ENCODE measurements around the gene KIRREL3. TPM values are rescaled to one million over a fixed set of nuclear protein-coding genes. Genes with fewer than 3 reads are reported as not detected.

KIRREL3 gene
- polyA plus RNA-seq, 1 experiment: 2.3 TPM

DNA sequence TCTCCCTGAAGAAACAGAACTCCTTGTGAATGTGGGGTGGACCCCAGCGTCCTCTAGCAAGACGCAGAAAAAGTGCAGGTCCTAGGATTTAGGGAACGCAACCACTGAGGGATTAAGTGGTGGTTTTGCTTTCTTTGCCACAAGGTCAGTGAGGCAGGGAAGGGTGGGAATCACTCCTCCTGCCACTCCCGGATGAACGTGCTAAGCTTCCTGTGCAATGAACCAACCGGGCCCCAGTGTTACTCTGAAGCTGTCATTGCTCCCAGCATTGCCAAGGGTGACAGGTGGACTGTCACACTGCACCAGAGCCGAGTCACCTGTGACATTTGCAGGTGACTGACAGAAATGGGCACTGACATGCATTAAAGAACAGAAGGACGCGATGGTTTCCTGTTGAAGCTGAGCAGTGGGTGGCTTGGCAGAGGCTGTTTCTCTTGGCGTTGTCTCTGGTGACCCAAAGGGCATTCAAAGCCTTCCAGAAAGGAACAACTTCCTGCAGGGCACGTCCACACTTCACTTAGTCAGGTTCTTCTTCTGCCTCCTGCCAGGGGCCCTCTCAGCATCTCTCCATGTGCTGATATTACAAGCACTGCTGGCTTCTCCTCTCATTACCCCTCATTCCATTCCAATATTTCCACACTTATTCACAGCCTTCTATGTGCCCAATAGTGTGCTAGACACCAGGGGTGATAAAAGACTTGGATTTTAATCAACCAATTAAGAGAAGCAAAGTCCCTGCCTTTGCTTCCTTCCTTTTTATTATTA, 9.7 kb downstream of the KIRREL3 start:
- no peak for DNase-seq (ENCODE audit: low read depth, low spot score)
- CTCF ChIA-PET: interaction anchor here (0.6 to 6.8 kb wide), 65 partner anchors 9 to 1110 kb away, joined by 3 to 184 read pairs (median 5); partner anchors contain the start of gene KIRREL3

DNA sequence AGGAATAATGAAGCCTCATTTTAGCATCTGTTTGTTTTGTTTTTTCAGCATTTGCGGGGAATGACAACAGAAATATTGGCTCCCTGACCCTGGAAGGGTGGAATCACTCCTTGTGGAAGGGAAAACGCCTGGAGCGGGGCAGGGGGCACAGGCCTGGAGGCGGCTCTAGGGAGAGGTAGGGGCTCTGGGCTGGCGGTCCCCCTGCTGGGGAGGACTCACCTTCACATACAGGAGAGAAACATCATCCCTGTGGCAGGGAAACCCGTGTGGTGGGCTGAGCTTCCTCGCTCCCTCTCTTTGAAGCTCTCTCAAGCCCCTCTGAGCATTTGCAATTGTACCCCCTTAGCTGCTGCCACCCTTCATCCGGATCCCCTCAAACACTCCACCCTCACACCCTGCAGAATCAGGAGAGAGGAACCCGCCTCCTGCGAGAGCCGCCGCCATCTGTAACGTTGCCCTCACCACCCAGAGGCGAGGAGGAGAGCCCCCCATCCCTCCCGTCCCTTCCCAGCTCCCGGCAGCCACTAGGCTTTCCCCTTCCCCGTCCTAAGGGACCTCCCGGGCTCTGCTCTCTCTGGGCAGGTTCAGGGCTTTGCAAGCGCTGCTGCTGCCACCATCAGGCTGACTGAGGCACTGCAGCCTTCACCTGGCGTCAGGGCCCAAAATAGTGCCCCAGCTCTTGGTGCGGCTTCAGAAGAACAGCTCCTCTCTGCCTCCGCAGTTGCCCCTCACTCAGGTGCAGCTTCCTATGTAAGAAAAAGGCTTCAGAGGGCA, 10.4 kb downstream of the KIRREL3 start:
- POLR2A ChIA-PET: interaction anchor here (1.3 kb wide), 1 partner anchor 10 kb away, joined by 3 read pairs; the partner anchor contains the start of gene KIRREL3
- CTCF ChIA-PET: interaction anchor here (0.5 to 6.8 kb wide), 73 partner anchors 8 to 1109 kb away, joined by 3 to 184 read pairs (median 5); partner anchors contain the start of gene KIRREL3
- peak; percentile 46 for DNase-seq (ENCODE audit: low read depth, low spot score)

More for the DNA sequence above, 9.7 kb downstream of the KIRREL3 start:
- TF ChIP-seq, protein P1, sequence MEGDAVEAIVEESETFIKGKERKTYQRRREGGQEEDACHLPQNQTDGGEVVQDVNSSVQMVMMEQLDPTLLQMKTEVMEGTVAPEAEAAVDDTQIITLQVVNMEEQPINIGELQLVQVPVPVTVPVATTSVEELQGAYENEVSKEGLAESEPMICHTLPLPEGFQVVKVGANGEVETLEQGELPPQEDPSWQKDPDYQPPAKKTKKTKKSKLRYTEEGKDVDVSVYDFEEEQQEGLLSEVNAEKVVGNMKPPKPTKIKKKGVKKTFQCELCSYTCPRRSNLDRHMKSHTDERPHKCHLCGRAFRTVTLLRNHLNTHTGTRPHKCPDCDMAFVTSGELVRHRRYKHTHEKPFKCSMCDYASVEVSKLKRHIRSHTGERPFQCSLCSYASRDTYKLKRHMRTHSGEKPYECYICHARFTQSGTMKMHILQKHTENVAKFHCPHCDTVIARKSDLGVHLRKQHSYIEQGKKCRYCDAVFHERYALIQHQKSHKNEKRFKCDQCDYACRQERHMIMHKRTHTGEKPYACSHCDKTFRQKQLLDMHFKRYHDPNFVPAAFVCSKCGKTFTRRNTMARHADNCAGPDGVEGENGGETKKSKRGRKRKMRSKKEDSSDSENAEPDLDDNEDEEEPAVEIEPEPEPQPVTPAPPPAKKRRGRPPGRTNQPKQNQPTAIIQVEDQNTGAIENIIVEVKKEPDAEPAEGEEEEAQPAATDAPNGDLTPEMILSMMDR (IDR thresholded peaks at IDR 0.05; ENCODE audit: low read depth, low read length): no peak
- Histone ChIP-seq H3K27me3 (ENCODE audit: control insufficient read depth, insufficient read depth, low read length) (no peaks in the 10 kb centered on the region), H3K27ac (ENCODE audit: low read depth, low read length) (peak overlapping the region; percentile 86), H3K9me3 (ENCODE audit: control insufficient read depth, insufficient read depth, low read length) (no peaks in the 10 kb centered on the region), H3K4me3 (ENCODE audit: low read depth, low read length) (no peak overlapping the region)
- POLR2A ChIA-PET: interaction anchor here (1.3 kb wide), 1 partner anchor 10 kb away, joined by 3 read pairs; the partner anchor contains the start of gene KIRREL3

DNA sequence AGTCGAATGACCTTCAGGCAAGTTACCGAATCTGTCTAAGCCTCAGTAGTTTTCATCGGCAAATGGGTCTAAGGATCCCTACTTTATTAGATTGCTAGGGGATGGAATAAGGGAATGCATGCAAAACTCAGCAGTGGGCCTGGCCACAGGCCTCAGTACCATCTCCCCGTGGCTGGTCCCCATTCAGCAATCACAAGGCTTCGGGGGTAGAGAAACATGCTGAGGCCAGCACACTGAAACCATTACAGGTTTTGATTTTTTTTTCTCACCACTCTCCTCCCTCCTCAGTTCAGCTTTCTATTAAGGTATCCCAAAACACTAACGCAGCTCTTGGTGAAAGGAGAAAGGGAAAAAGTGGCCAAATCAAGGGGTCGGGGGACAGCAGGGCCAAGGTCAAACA, 11.9 kb downstream of the KIRREL3 start:
- TF ChIP-seq, protein P1 (IDR thresholded peaks at IDR 0.05; ENCODE audit: low read depth, low read length): no peak
- Histone ChIP-seq H3K4me3 (ENCODE audit: low read depth, low read length) (no peak overlapping the region), H3K27ac (ENCODE audit: low read depth, low read length) (no peak overlapping the region), H3K27me3 (ENCODE audit: control insufficient read depth, insufficient read depth, low read length) (no peaks in the 10 kb centered on the region), H3K9me3 (ENCODE audit: control insufficient read depth, insufficient read depth, low read length) (no peaks in the 10 kb centered on the region)
- POLR2A ChIA-PET: no interaction called here
- CTCF ChIA-PET: interaction anchor here (0.9 to 6.8 kb wide), 11 partner anchors 9 to 415 kb away, joined by 3 to 184 read pairs (median 5); no protein-coding TSS in a partner anchor
- DNase-seq (ENCODE audit: low read depth, low spot score): no peak

More for the DNA sequence above, 10.4 kb downstream of the KIRREL3 start:
- TF ChIP-seq, protein P1 (IDR thresholded peaks at IDR 0.05; ENCODE audit: low read depth, low read length): peak; percentile 98
- Histone ChIP-seq H3K27ac (ENCODE audit: low read depth, low read length) (peak overlapping the region; percentile 86), H3K9me3 (ENCODE audit: control insufficient read depth, insufficient read depth, low read length) (no peaks in the 10 kb centered on the region), H3K27me3 (ENCODE audit: control insufficient read depth, insufficient read depth, low read length) (no peaks in the 10 kb centered on the region), H3K4me3 (ENCODE audit: low read depth, low read length) (peak overlapping the region; percentile 49)

DNA sequence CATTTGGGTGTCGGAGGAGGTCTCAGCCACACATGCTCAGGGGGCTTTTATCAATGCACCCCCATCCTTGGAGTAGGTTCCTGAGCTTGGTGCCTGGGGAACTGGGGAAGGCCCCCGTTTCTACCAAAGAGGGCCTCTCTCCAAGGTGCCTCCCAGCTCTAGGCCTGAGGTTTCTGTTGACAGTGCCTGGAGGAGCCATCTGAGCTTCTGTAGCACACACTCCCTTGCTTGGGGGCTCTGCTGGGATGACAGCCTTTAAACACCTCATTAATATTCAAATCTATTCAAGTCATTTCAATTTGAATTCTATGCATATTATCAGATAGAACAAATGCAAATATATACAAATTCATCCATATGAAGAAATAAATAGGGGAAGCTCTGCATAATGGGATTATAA, 18.9 kb downstream of the KIRREL3 start:
- H3K27ac ChIP-seq (ENCODE audit: low read depth, low read length): no peak overlapping the region
- ChIA-PET CTCF (interaction anchor here (1.8 kb wide), 1 partner anchor 9 kb away, joined by 10 read pairs; no protein-coding TSS in a partner anchor), POLR2A (interaction anchor here (0.6 kb wide), 1 partner anchor 279 kb away, joined by 3 read pairs; no protein-coding TSS in a partner anchor)
- no peaks in the 10 kb centered on the region for H3K27me3 ChIP-seq (ENCODE audit: control insufficient read depth, insufficient read depth, low read length)
- H3K4me3 ChIP-seq (ENCODE audit: low read depth, low read length): no peak overlapping the region
- TF ChIP-seq, protein P1 (IDR thresholded peaks at IDR 0.05; ENCODE audit: low read depth, low read length): no peak
- no peaks in the 10 kb centered on the region for H3K9me3 ChIP-seq (ENCODE audit: control insufficient read depth, insufficient read depth, low read length)
- DNase-seq (ENCODE audit: low read depth, low spot score): no peak
